ENCODE measurements around the gene REG1B.

The REG1B gene, protein sequence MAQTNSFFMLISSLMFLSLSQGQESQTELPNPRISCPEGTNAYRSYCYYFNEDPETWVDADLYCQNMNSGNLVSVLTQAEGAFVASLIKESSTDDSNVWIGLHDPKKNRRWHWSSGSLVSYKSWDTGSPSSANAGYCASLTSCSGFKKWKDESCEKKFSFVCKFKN
- long read RNA-seq = 0 reads

DNA sequence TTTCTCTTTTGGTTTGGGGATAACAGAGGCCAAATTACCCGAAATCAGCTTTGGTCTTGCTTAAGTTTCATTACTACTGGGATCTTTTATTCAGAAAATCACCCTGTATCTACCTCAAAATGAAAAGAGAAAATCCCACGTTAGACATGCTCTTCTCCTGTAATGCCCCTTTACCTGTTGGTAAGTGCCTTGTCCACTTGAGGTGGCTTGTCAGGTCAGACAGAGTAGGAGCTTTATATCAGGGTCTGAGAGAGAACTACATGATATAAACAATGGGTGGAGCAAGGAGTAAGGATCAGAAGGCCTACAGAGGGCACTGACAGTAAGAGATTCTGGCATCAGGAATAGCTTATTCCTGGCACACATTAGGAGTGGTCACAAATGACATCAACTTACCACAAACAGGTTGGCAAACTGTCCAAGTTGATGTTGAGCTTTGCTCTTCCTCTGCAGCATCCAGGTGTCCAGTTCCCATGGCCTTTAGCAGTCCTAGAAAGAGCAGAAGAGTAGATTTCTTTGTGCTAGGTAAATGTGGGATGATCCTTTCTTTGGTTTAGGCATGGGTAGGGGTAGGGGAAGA, at the start of gene REG1B:
Gene REG1B, minus strand, starts transcription at position 209 of the 580 bp plus-strand sequence. CDS start 381 bp downstream, outside the sequence.
- H3K27ac ChIP-seq (replicated peaks) = no peak within 1 kb of the TSS
- no peaks in the 10 kb centered on the region for H3K27me3 ChIP-seq (ENCODE audit: insufficient read depth, poor library complexity, severe bottlenecking)
- TF ChIP-seq POLR2AphosphoS5 (IDR thresholded peaks at IDR 0.05; ENCODE audit: low read depth) (no peak), SPI1 (IDR thresholded peaks at IDR 0.05; ENCODE audit: borderline replicate concordance, low read depth) (no peak), CTCF (IDR thresholded peaks at IDR 0.05; ENCODE audit: insufficient read depth, low read length) (no peak), GABPA (IDR thresholded peaks at IDR 0.05; ENCODE audit: low read depth) (no peak)
- TF ChIP-seq, protein P1, sequence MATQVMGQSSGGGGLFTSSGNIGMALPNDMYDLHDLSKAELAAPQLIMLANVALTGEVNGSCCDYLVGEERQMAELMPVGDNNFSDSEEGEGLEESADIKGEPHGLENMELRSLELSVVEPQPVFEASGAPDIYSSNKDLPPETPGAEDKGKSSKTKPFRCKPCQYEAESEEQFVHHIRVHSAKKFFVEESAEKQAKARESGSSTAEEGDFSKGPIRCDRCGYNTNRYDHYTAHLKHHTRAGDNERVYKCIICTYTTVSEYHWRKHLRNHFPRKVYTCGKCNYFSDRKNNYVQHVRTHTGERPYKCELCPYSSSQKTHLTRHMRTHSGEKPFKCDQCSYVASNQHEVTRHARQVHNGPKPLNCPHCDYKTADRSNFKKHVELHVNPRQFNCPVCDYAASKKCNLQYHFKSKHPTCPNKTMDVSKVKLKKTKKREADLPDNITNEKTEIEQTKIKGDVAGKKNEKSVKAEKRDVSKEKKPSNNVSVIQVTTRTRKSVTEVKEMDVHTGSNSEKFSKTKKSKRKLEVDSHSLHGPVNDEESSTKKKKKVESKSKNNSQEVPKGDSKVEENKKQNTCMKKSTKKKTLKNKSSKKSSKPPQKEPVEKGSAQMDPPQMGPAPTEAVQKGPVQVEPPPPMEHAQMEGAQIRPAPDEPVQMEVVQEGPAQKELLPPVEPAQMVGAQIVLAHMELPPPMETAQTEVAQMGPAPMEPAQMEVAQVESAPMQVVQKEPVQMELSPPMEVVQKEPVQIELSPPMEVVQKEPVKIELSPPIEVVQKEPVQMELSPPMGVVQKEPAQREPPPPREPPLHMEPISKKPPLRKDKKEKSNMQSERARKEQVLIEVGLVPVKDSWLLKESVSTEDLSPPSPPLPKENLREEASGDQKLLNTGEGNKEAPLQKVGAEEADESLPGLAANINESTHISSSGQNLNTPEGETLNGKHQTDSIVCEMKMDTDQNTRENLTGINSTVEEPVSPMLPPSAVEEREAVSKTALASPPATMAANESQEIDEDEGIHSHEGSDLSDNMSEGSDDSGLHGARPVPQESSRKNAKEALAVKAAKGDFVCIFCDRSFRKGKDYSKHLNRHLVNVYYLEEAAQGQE (IDR thresholded peaks at IDR 0.05; ENCODE audit: insufficient replicate concordance, low read depth) = no peak
- no peak within 1 kb of the TSS for H3K4me3 ChIP-seq (replicated peaks; ENCODE audit: insufficient read depth, low read length)
- DNase-seq (ENCODE audit: low read depth in 1 of 2, low spot score in 1 of 2) = no peak

- Histone ChIP-seq H3K27ac (replicated peaks) (no peak overlapping the region), H3K27me3 (ENCODE audit: insufficient read depth, poor library complexity, severe bottlenecking) (no peaks in the 10 kb centered on the region), H3K4me3 (replicated peaks; ENCODE audit: insufficient read depth, low read length) (no peak overlapping the region)
- DNase-seq (ENCODE audit: low read depth in 1 of 2, low spot score in 1 of 2) = no peak
- no peak for TF ChIP-seq GABPA (IDR thresholded peaks at IDR 0.05; ENCODE audit: low read depth)
Observed at GRCh38 chr2:79131687-79132086, 43.9 kb upstream of the REG1B start.

DNA sequence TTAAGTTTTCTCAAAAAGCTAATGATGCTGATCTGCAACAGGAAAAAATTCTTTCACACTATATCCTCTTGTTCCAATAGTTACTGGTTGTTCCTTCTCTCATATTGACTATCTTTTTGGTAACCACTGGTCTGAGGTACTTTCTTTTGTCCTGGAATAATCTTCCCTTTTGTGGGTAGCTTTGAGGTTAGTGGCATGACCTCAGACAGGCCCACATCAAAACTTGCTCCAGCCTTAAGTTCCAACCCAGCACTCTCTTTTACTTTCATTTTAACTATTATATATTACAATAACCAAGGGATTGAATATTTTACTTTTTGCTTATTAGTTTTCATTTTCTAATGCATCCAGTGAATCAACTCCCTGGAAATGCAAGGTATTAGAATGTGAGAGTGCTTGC, 42.0 kb upstream of the REG1B start:
- Histone ChIP-seq H3K4me3 (replicated peaks; ENCODE audit: insufficient read depth, low read length) (no peak overlapping the region), H3K27ac (replicated peaks) (no peak overlapping the region), H3K27me3 (ENCODE audit: insufficient read depth, poor library complexity, severe bottlenecking) (no peaks in the 10 kb centered on the region)
- TF ChIP-seq CTCF (IDR thresholded peaks at IDR 0.05; ENCODE audit: insufficient read depth, low read length) (no peak), POLR2AphosphoS5 (IDR thresholded peaks at IDR 0.05; ENCODE audit: low read depth) (no peak), SPI1 (IDR thresholded peaks at IDR 0.05; ENCODE audit: borderline replicate concordance, low read depth) (no peak), GABPA (IDR thresholded peaks at IDR 0.05; ENCODE audit: low read depth) (no peak)
- TF ChIP-seq, protein P1 (IDR thresholded peaks at IDR 0.05; ENCODE audit: insufficient replicate concordance, low read depth) = no peak
- DNase-seq (ENCODE audit: low read depth in 1 of 2, low spot score in 1 of 2) = no peak

DNA sequence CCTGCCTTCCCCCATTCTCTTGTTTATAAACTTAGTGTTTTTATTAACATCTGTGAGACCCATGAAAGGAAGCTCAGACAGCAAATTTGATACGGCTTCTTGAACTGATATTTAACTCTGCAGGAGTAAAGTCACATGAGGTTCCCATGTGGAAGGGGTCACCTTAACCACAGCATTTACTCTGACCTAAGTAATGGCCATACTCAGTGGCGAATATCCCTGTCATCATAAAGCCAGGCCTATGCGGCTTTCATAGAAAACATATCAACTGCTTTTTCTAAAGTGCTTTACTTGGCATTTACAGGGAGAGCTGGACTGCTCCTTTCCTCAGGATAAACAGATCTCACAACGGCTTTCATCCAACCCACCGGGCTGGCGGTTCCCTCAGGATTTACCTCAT, 41.5 kb upstream of the REG1B start:
- H3K27me3 ChIP-seq (ENCODE audit: insufficient read depth, poor library complexity, severe bottlenecking) = no peaks in the 10 kb centered on the region
- DNase-seq (ENCODE audit: low read depth in 1 of 2, low spot score in 1 of 2) = no peak
- H3K27ac ChIP-seq (replicated peaks) = no peak overlapping the region
- H3K4me3 ChIP-seq (replicated peaks; ENCODE audit: insufficient read depth, low read length) = no peak overlapping the region
- TF ChIP-seq POLR2AphosphoS5 (IDR thresholded peaks at IDR 0.05; ENCODE audit: low read depth) (no peak), CTCF (IDR thresholded peaks at IDR 0.05; ENCODE audit: insufficient read depth, low read length) (no peak), SPI1 (IDR thresholded peaks at IDR 0.05; ENCODE audit: borderline replicate concordance, low read depth) (no peak), GABPA (IDR thresholded peaks at IDR 0.05; ENCODE audit: low read depth) (no peak)
- TF ChIP-seq, protein P1 (IDR thresholded peaks at IDR 0.05; ENCODE audit: insufficient replicate concordance, low read depth) = no peak

Measured in HL-60 (cell line).